Stimulated activated CD4-positive, alpha-beta T cell treated with anti-CD3 and anti-CD28 coated beads, Interleukin-12 subunit alpha, Interleukin-12 subunit beta, amount 100 ng/mL, for 4 hours (primary cell): ENCODE measurements around the gene MAD2L1BP.
"Not testable (repeated sequence)": the region's sequence is repeated elsewhere in the genome, so short reads cannot be mapped to it uniquely, and the experiment has no call there.

Experiments used
- DNase-seq: peaks from one replicate; pipeline ENCODE4 v3.0.0-alpha.2; 2020

The MAD2L1BP gene

DNA sequence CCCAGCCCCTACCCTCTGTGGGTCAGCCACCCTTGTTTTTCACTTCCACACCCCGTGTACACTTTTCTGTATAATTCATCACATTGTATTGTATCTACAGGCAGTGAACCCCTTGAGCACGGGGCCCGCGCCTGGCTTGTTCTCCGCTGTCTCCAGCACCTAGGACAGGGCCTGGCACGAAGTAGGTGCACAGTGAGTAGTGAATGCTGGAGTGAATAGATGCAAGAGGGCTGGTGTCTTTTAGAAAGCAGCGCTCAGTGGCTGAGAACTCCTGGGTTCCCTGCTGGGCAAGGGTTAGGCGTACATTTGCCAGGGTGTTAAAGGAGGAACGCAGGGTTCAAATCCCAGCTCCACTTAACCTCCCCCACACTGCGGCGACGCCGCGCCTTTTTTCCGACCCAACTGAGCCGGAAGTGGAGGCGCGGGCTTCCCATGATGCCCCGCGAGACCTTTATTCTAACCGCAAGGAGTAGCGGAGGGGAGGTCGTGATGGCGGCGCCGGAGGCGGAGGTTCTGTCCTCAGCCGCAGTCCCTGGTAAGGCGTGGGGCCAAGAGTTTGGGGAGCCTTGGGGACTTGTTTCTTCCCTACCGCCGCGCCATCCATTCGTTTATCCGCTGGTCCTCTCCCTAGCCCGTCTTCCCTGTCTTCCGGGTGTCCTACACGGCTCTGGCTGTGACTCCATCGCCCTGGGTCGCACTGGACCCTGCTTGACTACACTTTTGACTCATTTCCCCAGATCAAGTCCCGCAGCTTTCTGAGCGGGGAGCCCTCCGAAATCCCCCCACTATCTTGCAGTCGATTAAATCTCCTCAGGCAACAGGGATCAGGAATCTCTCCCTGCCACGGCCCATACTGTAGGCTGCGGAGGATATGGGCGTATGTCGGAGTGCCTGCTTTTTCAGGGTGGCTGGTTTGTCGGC is at the start of gene MAD2L1BP:
MAD2L1BP (plus strand) TSS at position 454 of the 921 bp plus-strand sequence; CDS start at position 490, 36 bp downstream.
- DNase-seq, result peak; percentile 79

DNA sequence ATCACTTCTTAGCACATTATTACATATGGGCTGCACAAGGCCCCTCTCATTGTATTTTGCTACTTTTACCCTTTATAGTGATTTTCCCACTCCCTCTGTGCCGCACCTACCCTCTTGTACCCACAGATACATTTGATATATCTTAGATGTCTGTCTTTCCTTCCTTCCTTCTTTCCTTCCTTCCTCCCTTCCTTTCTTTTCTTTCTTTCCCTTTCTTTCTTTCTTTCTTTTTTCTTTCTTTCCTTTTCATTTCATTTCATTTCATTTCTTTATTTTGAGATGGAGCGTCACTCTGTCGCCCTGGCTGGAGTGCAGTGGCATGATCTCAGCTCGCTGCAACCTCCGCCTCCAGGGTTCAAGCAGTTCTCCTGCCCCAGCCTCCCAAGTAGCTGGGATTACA is 47.4 kb upstream of the MAD2L1BP start:
- no peak for DNase-seq

GRCh38 chr6:43589564-43589963 is 46.1 kb upstream of the MAD2L1BP start:
- not testable (repeated sequence) for DNase-seq

- no peak for DNase-seq
These were observed 41.7 kb upstream of the MAD2L1BP start for GRCh38 chr6:43593938-43594337.

DNA sequence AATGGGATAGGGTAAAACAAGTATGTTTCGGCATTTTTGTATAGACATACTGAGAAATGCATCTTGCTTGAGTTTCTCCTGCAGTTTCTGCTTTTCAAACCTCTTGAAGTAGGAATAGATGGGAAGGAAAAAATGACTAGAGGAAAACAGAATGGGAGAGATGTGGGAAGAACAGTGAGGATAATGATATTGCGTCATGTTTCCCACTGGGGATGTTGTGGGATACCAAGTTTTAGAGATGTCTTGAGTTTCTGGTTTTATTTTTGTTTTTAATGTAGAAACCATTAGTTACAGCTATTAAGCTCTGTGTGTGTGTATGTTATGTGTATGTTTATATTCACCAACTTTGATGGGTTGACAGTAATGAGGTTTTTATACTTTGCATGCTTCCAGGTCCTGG is 35.0 kb upstream of the MAD2L1BP start:
- no peak for DNase-seq

- no peak for DNase-seq
These were observed 31.5 kb upstream of the MAD2L1BP start for GRCh38 chr6:43604174-43604573.

GRCh38 chr6:43606019-43606418 is 29.6 kb upstream of the MAD2L1BP start:
- no peak for DNase-seq

- DNase-seq, result peak; percentile 61
These were observed 27.3 kb upstream of the MAD2L1BP start for GRCh38 chr6:43608310-43608763.

GRCh38 chr6:43608807-43609206 is 26.8 kb upstream of the MAD2L1BP start:
- no peak for DNase-seq

GRCh38 chr6:43609402-43609801 is 26.2 kb upstream of the MAD2L1BP start:
- DNase-seq, result no peak

- no peak for DNase-seq
These were observed 25.2 kb upstream of the MAD2L1BP start for GRCh38 chr6:43610431-43610830.

DNA sequence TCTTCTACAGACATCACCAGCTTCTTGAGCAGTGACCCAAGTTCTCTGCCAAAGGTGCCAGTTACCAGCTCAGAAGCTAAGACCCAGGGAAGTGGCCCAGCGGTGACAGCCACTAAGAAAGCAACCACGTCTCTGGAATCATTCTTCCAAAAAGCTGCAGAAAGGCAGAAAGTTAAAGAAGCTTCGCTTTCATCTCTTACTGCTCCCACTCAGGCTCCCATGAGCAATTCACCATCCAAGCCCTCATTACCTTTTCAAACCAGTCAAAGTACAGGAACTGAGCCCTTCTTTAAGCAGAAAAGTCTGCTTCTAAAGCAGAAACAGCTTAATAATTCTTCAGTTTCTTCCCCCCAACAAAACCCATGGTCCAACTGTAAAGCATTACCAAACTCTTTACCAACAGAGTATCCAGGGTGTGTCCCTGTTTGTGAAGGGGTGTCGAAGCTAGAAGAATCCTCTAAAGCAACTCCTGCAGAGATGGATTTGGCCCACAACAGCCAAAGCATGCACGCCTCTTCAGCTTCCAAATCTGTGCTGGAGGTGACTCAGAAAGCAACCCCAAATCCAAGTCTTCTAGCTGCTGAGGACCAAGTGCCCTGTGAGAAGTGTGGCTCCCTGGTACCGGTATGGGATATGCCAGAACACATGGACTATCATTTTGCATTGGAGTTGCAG is 21.8 kb upstream of the MAD2L1BP start:
- no peak for DNase-seq

- DNase-seq, result no peak
These were observed 21.3 kb upstream of the MAD2L1BP start for GRCh38 chr6:43614396-43614730.

DNA sequence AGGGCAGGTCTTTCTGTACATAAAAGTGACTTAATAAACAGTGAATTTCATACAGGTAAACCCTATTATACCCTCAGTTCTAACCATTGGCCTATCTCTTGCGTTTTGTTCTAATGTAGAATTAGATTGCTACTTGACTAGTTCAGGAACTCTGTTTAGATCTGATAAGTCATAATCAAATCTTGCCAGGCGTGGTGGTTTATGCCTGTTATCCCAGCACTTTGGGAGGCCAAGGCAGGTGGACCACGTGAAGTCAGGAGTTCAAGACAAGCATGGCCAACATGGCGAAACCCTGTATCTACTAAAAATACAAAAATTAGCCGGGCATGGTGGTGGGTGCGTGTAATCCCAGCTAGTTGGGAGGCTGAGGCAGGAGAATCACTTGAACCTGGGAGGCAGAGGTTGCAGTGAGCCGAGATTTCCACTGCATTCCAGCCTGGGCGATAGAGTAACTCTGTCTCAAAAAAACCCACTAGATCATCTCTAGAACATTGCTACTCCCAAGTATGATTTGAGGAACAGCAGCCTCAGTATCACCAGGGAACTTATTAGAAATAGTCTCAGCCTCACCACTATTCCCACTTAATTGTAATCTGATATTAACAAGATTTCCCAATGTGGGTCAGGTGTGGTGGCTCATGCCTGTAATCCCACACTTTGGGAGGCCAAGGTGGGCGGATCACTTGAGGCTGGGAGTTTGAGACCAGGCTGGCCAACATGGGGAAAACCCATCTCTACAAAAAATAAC is 18.7 kb upstream of the MAD2L1BP start:
- DNase-seq, result no peak

DNA sequence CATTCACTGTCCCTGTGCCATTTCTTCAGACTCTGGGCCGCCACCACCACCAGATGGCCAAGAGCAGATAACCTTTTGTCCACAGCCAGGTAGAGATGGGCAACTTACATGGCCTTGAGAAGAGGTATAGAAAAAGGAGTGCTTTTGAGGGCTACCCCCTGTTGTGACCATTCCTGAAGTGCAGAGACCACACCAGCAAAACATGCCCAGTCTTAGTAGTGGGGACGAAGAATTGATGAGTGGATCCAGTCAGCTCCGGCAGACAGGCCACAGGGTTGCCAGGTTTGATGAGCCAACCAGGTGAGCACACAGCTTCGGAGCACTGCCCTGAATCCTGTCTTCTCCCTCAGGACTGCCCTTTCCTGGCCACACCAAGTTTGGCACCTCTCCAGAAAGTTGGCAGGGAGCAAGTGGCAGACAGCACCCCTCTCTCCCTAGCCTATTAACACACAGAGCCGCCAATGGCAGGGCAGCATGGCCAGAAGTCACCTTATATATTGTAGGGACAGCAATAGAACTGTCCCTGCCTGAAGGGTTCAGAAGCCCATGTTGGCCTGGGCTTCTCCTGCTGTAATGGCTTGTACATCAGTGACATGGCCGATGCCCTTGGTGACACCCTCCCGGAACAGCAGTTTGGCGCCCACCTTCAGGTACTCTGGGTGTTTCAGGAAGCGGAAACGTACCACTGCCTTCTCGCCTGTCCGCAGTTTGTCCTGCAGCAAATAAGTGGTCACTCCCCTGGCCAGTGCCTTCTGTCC is 14.4 kb upstream of the MAD2L1BP start:
- DNase-seq, result no peak

- DNase-seq, result no peak
These were observed 13.8 kb upstream of the MAD2L1BP start for GRCh38 chr6:43621836-43622180.

DNA sequence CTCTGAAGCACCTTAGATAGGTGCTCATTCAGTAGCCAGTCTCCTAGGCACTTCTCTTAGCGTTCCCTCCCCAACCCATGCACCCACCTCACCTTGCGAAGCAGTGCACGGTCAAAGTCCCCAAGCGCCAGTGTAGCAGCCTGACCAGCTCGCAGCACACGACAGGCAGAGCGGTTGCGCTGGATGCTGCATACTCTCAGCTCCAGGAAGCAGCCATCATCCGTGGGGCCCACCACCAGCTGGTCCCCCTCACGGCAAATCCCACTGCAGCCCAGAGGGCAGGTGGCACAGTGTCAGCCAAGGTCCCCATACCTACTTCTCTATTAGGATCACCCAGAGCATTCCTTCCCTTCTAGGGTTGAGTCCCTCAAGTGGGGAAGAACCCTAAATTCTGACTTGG is 13.1 kb upstream of the MAD2L1BP start:
- DNase-seq, result no peak

- no peak for DNase-seq
These were observed 11.5 kb upstream of the MAD2L1BP start for GRCh38 chr6:43623880-43624785.

DNA sequence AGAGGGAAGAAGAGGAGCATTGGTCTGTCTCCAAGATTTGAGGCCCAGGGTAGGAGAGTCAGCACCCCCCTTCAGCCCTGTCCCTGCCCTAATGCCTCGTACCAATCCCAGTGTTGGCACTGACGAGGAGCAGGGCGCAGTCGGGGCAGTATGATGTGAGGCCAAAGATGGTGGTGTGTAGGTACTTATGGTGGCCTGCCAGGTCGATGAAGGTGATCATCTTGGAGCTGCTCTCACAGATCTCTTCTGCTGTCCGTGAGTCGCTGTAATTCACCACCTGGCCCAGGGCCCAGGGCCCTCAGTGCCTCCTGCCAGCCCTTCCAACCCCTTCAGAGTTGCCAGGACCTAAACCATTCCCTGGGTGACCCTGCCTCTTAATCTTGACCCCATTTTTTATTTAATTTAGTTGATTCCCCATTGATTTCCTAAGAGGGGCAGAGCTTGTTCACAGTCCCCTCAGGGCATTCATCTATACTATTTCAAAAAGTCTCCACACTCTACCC is 10.8 kb upstream of the MAD2L1BP start:
- no peak for DNase-seq

GRCh38 chr6:43625393-43625992 is 10.1 kb upstream of the MAD2L1BP start:
- no peak for DNase-seq
